Measurements from ENCODE around the gene CNOT11.
A peak's percentile ranks its signal among the peaks of the same experiment; 100 is the strongest.
"Not testable (repeated sequence)": the region's sequence is repeated elsewhere in the genome, so short reads cannot be mapped to it uniquely, and the experiment has no call there.

Gene CNOT11

DNA sequence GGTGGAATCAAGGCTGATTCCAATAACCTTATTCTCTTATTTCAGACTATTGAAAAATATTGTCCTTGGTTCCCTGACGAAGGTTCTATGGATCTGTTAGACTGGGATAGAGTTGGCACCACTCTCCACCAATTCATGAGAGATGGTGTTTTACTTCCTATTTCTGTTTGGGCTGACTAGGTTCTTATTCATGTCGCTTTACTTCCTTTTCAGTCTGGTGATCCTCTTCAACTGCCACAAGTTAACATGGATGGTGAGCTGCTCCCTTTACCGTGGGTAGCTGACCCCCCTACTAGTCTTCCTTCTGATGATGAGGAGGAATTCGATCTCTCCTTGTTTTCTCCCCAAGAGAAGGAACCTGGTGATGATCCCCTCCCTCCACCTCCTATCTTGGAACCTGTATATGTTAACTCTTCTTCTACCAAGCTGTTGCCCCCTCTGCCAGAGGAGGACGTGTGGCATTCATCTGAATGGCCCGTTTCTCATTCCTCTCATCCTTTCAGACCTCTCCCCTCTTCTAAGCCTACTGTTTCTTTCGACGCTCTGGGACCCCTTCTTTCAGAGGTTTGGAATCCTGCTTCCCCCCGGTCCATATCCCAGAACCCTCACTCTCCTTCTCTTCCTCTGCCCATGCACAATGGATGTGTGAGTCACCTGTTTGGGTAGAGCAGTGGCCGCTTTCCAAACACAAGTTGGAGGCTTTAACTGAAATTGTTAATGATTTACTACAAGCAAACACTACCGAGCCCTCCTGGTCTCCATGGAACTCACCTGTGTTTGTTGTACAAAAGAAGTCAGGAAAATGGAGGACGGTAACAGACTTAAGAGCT is 13.5 kb upstream of the CNOT11 start:
- TF ChIP-seq, protein P1, sequence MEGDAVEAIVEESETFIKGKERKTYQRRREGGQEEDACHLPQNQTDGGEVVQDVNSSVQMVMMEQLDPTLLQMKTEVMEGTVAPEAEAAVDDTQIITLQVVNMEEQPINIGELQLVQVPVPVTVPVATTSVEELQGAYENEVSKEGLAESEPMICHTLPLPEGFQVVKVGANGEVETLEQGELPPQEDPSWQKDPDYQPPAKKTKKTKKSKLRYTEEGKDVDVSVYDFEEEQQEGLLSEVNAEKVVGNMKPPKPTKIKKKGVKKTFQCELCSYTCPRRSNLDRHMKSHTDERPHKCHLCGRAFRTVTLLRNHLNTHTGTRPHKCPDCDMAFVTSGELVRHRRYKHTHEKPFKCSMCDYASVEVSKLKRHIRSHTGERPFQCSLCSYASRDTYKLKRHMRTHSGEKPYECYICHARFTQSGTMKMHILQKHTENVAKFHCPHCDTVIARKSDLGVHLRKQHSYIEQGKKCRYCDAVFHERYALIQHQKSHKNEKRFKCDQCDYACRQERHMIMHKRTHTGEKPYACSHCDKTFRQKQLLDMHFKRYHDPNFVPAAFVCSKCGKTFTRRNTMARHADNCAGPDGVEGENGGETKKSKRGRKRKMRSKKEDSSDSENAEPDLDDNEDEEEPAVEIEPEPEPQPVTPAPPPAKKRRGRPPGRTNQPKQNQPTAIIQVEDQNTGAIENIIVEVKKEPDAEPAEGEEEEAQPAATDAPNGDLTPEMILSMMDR (conservative IDR thresholded peaks at IDR 0.05; ENCODE audit: low read length) = no peak
- H3K4me3 ChIP-seq (ENCODE audit: low read length) = no peak overlapping the region
- DNase-seq (ENCODE audit: low read depth) = no peak

DNA sequence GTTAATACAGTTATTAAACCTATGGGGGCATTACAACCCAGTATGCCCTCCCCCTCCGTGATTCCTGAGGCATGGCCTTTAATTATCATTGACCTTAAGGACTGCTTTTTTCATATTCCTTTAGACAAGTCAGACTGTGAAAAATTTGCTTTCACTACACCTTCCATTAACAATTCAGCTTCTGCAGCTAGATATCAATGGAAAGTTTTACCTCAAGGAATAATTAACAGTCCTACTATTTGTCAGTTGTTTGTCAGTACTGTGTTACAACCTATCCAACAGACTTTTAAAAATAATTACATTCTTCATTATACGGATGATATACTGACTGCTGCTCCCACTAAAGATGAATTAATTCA is 12.9 kb upstream of the CNOT11 start:
- not testable (repeated sequence) for H3K4me3 ChIP-seq (ENCODE audit: low read length); DNase-seq (ENCODE audit: low read depth)

DNA sequence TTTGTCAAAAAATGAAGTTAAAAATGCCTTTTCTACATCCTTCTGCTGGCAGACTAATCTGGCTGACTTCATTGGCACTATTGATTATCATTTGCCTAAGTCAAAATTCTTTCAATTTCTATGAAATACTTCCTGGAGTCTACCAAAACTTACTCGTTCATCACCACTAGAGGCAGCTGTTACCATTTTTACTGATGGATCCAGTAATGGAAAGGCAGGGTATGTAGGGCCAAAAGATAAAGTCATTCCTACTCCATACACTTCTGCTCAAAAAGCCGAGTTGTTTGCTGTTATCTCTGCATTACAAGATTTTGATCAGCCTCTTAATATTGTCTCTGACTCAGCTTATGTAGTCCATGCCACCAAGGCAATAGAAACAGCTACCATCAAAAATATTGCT is 12.0 kb upstream of the CNOT11 start:
- H3K4me3 ChIP-seq (ENCODE audit: low read length); DNase-seq (ENCODE audit: low read depth): not testable (repeated sequence)
- TF ChIP-seq, protein P1 (conservative IDR thresholded peaks at IDR 0.05; ENCODE audit: low read length) = peak; percentile 57

DNA sequence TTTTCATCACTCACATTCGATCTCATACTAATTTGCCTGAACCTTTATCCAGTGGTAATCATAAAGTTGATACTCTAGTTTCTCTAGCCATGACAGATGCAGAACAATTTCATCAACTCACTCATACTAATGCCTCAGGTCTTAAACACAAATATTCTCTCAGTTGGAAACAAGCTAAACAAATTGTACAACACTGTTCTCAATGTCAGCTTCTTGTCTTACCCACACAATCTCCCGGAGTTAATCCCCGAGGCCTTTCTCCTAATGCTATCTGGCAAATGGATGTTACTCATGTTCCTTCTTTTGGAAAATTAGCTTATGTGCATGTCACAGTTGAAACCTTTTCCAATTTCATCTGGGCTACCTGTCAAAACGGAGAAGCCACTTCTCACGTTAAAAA is 11.5 kb upstream of the CNOT11 start:
- DNase-seq (ENCODE audit: low read depth) = no peak
- TF ChIP-seq, protein P1 (conservative IDR thresholded peaks at IDR 0.05; ENCODE audit: low read length) = no peak
- no peak overlapping the region for H3K4me3 ChIP-seq (ENCODE audit: low read length)

DNA sequence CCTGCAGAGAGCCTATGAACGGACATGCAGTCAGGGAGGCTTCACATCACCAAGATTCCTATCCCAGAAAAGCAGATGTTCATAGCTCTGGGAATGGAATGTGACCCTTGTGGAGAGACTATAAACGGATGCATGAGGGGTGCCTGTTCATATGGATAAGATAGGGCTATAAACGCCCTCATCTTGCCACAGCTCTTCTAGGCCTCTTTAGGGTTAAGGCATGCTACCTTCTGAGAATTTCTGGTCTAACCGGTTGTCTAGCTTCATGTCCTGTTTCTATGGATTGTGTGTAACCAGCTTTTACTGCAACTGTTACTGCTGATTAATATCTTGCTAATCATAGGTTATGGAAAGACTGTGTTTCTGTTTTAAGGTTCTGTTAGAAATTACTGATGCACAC is 8.3 kb upstream of the CNOT11 start:
- DNase-seq (ENCODE audit: low read depth); H3K4me3 ChIP-seq (ENCODE audit: low read length): not testable (repeated sequence)

DNA sequence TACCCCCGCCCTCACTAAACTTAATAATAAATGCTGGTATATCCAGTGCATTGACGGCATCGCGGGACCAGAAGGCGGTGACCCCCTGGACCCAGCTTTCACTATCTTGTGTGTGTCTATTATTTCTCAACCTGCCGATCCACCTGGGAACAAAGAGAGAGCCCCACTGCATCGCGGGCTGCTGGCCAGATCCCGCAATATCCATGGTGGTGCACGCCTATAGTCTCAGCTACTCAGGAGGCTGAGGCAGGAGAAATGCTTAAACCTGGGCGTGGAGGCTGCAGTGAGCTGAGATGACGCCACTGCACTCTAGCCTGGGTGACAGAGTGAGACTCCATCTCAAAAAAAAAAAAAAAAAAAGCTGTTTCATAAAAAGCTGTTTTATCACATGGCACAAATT is 7.8 kb upstream of the CNOT11 start:
- not testable (repeated sequence) for H3K4me3 ChIP-seq (ENCODE audit: low read length); DNase-seq (ENCODE audit: low read depth)

DNA sequence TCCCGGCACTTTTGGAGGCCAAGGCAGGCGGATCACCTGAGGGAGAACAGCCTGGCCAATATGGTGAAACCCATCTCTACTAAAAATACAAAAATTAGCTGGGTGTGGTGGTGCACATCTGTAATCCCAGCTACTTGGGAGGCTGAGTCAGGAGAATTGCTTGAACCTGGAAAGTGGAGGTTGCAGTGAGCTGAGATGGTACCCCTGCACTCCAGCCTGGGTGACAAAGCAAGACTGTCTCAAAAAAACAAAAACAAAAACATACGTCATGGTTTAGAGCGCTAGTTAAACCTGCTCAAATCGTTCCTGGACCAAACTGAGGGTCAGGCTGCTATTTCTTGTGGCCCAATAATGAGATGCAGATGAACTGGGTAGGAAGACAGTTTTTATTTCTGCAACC is 7.2 kb upstream of the CNOT11 start:
- not testable (repeated sequence) for H3K4me3 ChIP-seq (ENCODE audit: low read length); DNase-seq (ENCODE audit: low read depth)

DNA sequence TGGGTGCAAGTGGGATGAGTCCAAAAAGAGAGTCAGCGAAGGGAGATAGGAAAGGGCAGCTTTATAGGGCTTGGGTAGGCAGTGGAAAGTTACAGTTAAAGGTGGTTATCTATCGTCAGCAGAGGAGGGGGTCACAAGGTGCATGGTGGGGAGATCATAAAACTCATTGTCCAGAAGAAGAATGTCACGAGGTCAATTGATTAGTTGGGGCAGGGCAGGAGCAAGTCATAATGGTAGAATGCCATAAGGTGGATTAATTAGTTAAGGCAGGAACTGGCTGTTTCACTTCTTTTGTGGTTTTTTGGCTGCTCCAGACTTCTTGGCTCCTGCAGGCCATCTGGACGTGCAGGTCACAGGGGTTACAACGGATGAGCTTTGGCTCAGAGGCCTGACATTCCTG is 3.9 kb upstream of the CNOT11 start:
- not testable (repeated sequence) for H3K4me3 ChIP-seq (ENCODE audit: low read length); DNase-seq (ENCODE audit: low read depth)

DNA sequence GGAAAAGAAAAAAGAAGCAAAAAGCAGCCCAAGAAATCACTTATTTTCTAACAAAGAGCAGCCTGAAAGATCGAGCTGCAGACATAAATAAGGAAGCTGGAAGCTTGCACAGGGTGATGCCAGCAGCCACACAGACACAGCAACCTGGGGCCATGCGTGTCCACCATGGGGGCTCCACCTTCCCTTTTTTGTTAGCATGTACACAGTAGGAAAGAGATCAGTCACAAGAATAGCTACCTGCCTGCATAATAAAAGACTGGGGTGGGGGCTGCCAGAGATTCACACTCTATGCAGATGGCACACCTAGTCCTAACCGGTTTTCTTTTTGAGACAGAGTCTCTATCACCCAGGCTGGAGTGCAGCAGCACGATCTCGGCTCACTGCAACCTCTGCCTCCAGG is 2.9 kb upstream of the CNOT11 start:
- no peak overlapping the region for H3K4me3 ChIP-seq (ENCODE audit: low read length)
- TF ChIP-seq, protein P1 (conservative IDR thresholded peaks at IDR 0.05; ENCODE audit: low read length) = no peak
- DNase-seq (ENCODE audit: low read depth) = no peak

DNA sequence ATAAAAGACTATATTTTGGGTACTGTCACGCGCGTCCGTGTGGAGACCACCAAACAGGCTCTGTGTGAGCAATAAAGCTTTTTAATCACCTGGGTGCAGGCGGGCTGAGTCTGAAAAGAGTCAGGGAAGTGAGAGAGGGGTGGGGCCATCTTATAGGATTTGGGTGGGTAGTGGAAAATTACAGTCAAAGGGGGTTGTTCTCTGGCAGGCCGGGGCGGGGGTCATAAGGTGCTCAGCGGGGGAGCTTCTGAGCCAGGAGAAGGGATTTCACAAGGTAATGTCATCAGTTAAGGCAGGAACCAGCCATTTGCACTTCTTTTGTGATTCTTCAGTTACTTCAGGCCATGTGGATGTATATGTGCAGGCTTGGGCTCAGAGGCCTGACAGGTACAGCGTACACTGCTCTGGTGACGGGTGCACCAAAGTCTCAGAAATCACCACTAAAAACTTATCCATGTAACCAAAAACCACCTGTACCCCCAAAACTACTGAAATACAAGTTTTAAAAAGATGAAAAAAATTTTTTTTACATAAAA is 1.4 kb upstream of the CNOT11 start:
- DNase-seq (ENCODE audit: low read depth); H3K4me3 ChIP-seq (ENCODE audit: low read length): not testable (repeated sequence)

All from AG10803 (cell line).